ENCODE measurements around the gene MYBBP1A.

GRCh38 chr17:4602041-4602440 lies 46.9 kb upstream of the MYBBP1A start:
- TF ChIP-seq, protein P1, sequence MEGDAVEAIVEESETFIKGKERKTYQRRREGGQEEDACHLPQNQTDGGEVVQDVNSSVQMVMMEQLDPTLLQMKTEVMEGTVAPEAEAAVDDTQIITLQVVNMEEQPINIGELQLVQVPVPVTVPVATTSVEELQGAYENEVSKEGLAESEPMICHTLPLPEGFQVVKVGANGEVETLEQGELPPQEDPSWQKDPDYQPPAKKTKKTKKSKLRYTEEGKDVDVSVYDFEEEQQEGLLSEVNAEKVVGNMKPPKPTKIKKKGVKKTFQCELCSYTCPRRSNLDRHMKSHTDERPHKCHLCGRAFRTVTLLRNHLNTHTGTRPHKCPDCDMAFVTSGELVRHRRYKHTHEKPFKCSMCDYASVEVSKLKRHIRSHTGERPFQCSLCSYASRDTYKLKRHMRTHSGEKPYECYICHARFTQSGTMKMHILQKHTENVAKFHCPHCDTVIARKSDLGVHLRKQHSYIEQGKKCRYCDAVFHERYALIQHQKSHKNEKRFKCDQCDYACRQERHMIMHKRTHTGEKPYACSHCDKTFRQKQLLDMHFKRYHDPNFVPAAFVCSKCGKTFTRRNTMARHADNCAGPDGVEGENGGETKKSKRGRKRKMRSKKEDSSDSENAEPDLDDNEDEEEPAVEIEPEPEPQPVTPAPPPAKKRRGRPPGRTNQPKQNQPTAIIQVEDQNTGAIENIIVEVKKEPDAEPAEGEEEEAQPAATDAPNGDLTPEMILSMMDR (conservative IDR thresholded peaks at IDR 0.05; ENCODE audit: low read depth in 2 of 2) = no peak
- TF ChIP-seq POLR2AphosphoS5 (IDR thresholded peaks at IDR 0.05; ENCODE audit: low read depth) (no peak), EZH2phosphoT487 (IDR thresholded peaks at IDR 0.05; ENCODE audit: unreplicated experiment) (no peak), EZH2 (IDR thresholded peaks at IDR 0.05; ENCODE audit: low read depth, unreplicated experiment) (no peak), ZNF114 (CRISPR knock-in tag; IDR thresholded peaks at IDR 0.05) (no peak), JUNB (IDR thresholded peaks at IDR 0.05; ENCODE audit: unreplicated experiment) (no peak), NANOG (IDR thresholded peaks at IDR 0.05; ENCODE audit: borderline replicate concordance) (no peak), CREB1 (CRISPR knock-in tag; IDR thresholded peaks at IDR 0.05; ENCODE audit: low read depth) (no peak)
- TF ChIP-seq, protein P2, sequence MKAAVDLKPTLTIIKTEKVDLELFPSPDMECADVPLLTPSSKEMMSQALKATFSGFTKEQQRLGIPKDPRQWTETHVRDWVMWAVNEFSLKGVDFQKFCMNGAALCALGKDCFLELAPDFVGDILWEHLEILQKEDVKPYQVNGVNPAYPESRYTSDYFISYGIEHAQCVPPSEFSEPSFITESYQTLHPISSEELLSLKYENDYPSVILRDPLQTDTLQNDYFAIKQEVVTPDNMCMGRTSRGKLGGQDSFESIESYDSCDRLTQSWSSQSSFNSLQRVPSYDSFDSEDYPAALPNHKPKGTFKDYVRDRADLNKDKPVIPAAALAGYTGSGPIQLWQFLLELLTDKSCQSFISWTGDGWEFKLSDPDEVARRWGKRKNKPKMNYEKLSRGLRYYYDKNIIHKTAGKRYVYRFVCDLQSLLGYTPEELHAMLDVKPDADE (IDR thresholded peaks at IDR 0.05) = no peak
- TF ChIP-seq, protein P3, sequence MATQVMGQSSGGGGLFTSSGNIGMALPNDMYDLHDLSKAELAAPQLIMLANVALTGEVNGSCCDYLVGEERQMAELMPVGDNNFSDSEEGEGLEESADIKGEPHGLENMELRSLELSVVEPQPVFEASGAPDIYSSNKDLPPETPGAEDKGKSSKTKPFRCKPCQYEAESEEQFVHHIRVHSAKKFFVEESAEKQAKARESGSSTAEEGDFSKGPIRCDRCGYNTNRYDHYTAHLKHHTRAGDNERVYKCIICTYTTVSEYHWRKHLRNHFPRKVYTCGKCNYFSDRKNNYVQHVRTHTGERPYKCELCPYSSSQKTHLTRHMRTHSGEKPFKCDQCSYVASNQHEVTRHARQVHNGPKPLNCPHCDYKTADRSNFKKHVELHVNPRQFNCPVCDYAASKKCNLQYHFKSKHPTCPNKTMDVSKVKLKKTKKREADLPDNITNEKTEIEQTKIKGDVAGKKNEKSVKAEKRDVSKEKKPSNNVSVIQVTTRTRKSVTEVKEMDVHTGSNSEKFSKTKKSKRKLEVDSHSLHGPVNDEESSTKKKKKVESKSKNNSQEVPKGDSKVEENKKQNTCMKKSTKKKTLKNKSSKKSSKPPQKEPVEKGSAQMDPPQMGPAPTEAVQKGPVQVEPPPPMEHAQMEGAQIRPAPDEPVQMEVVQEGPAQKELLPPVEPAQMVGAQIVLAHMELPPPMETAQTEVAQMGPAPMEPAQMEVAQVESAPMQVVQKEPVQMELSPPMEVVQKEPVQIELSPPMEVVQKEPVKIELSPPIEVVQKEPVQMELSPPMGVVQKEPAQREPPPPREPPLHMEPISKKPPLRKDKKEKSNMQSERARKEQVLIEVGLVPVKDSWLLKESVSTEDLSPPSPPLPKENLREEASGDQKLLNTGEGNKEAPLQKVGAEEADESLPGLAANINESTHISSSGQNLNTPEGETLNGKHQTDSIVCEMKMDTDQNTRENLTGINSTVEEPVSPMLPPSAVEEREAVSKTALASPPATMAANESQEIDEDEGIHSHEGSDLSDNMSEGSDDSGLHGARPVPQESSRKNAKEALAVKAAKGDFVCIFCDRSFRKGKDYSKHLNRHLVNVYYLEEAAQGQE (IDR thresholded peaks at IDR 0.05; ENCODE audit: unreplicated experiment) = no peak
